ENCODE data around the gene PRKG1. TPM values are rescaled to one million over a fixed set of nuclear protein-coding genes. Genes with fewer than 3 reads are reported as not detected.

Gene PRKG1
- total and polyA plus RNA-seq, 2 of the 8 experiments (the other 6 are each of a cell fraction or from before 2014, with no cell fraction given) = 4.2 to 15.2 TPM

DNA sequence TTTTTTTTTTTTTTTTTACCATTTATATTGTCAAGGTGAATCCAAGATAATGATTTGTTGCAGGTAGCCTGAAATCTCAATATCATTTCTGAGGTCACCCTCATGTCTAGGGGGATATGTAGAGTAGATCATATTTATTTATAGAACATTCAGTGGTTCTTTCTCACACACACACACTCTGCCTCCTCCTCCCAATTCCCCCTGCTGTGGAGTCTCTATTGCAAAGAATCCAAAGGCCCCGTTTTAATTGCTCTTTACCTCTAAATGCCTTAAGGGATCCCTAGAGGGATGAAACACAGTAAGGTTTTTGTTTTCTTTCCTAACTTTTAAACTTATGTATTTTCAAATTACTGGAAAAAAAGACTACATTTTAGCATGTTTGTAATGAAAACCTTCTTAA is 170.0 kb downstream of the PRKG1 start (continued):
- TF ChIP-seq CHD7 (IDR thresholded peaks at IDR 0.05; ENCODE audit: insufficient replicate concordance, low read length) (peak; percentile 28), SRF (IDR thresholded peaks at IDR 0.05; ENCODE audit: low read depth, low read length) (no peak), SIRT6 (IDR thresholded peaks at IDR 0.05; ENCODE audit: low read length) (no peak), RAD21 (IDR thresholded peaks at IDR 0.05 in 1 of 2, conservative IDR thresholded peaks at IDR 0.05 in 1 of 2; ENCODE audit: low read depth in 2 of 2, low read length in 2 of 2) (no peak), EZH2 (IDR thresholded peaks at IDR 0.05; ENCODE audit: low read depth, low read length, severe bottlenecking) (no peak)

Measured in H1 (cell line).